GM19035 (cell line): ENCODE measurements around the gene GLUD1.
"Not testable (repeated sequence)": the region's sequence is repeated elsewhere in the genome, so short reads cannot be mapped to it uniquely, and the experiment has no call there.

Experiments used
- ATAC-seq: cut with Tn5 transposase; IDR thresholded peaks from one replicate; pipeline ENCODE4 v1.9.1; 2021; ENCODE audit not compliant: unreplicated experiment

The GLUD1 gene

GRCh38 chr10:87053111-87053510 is 41.5 kb downstream of the GLUD1 start:
- no peak for ATAC-seq

- no peak for ATAC-seq
These were observed 49.2 kb downstream of the GLUD1 start for GRCh38 chr10:87045434-87045938.

GRCh38 chr10:87043579-87043978 is 51.1 kb downstream of the GLUD1 start:
- ATAC-seq, result not testable (repeated sequence)

GRCh38 chr10:87038786-87039185 is 55.9 kb downstream of the GLUD1 start:
- ATAC-seq, result no peak

- ATAC-seq, result no peak
These were observed 56.3 kb downstream of the GLUD1 start for GRCh38 chr10:87038286-87038717.

GRCh38 chr10:87036623-87037022 is 58.0 kb downstream of the GLUD1 start:
- no peak for ATAC-seq

GRCh38 chr10:87030912-87031635 is 63.6 kb downstream of the GLUD1 start:
- ATAC-seq, result no peak

GRCh38 chr10:87030419-87030818 is 64.2 kb downstream of the GLUD1 start:
- ATAC-seq, result not testable (repeated sequence)

- not testable (repeated sequence) for ATAC-seq
These were observed 67.7 kb downstream of the GLUD1 start for GRCh38 chr10:87026747-87027508.

GRCh38 chr10:87025285-87025958 is 69.2 kb downstream of the GLUD1 start:
- ATAC-seq, result not testable (repeated sequence)

- ATAC-seq, result not testable (repeated sequence)
These were observed 74.6 kb downstream of the GLUD1 start, which contains the start of gene FAM25A for GRCh38 chr10:87020056-87020455. Gene FAM25A (plus strand): TSS chr10:87020294. CDS start chr10:87020325, 31 bp downstream.

- not testable (repeated sequence) for ATAC-seq
These were observed 75.1 kb downstream of the GLUD1 start for GRCh38 chr10:87019504-87019903.

GRCh38 chr10:87019066-87019465 is 75.6 kb downstream of the GLUD1 start:
- ATAC-seq, result not testable (repeated sequence)

- not testable (repeated sequence) for ATAC-seq
These were observed 76.5 kb downstream of the GLUD1 start for GRCh38 chr10:87018127-87018526.

- ATAC-seq, result not testable (repeated sequence)
These were observed 79.5 kb downstream of the GLUD1 start for GRCh38 chr10:87014986-87015716.

GRCh38 chr10:87013528-87013927 is 81.1 kb downstream of the GLUD1 start:
- not testable (repeated sequence) for ATAC-seq

GRCh38 chr10:87009134-87009696 is 85.4 kb downstream of the GLUD1 start:
- ATAC-seq, result not testable (repeated sequence)

- ATAC-seq, result not testable (repeated sequence)
These were observed 86.3 kb downstream of the GLUD1 start for GRCh38 chr10:87008303-87008702.

- ATAC-seq, result not testable (repeated sequence)
These were observed 87.0 kb downstream of the GLUD1 start for GRCh38 chr10:87007674-87008073.

GRCh38 chr10:87007124-87007523 is 87.5 kb downstream of the GLUD1 start:
- ATAC-seq, result not testable (repeated sequence)
